ENCODE results near the gene U2AF2. TPM values are rescaled to one million over a fixed set of nuclear protein-coding genes. Genes with fewer than 3 reads are reported as not detected.

U2AF2 gene
- total RNA-seq, 1 experiment from 2014 or later: 323 TPM

- Histone ChIP-seq H3K4me2 (peak overlapping the region; percentile 99), H3K9me3 (ENCODE audit: insufficient read depth, low read depth) (no peaks in the 10 kb centered on the region), H4K20me1 (ENCODE audit: insufficient read depth) (peaks cover 67% of the 10 kb centered on the region), H3K9me2 (ENCODE audit: insufficient read depth) (no peaks in the 10 kb centered on the region), H3K27me3 (ENCODE audit: insufficient read depth, low read depth) (no peaks in the 10 kb centered on the region), H3K36me3 (ENCODE audit: low read depth) (peaks cover 33% of the 10 kb centered on the region), H3K4me1 (replicated peaks; ENCODE audit: insufficient read depth) (peaks cover 25% of the 10 kb centered on the region), H3K4me3 (peak overlapping the region; percentile 93), H3K79me2 (ENCODE audit: low read depth) (peaks cover 73% of the 10 kb centered on the region), H2AFZ (no peak overlapping the region), H3F3A (ENCODE audit: insufficient read depth, low read depth) (peaks cover 18% of the 10 kb centered on the region; the same call in 1 of the 2 replicates), H3K27ac (no peak overlapping the region)
- ChIA-PET POLR2A (ENCODE audit: unreplicated experiment) (no interaction called here), CTCF (no interaction called here)
- intact Hi-C loops (cut with micrococcal nuclease; ENCODE audit: unreplicated experiment): no loop called here
- BruUV-seq (replicated peaks): no TSS peak
- DNase-seq: peak in 1 of 2 experiments; percentile 41
- TF ChIP-seq EZH2 (IDR thresholded peaks at IDR 0.05; ENCODE audit: low read depth): no peak
- TF ChIP-seq CTCF (conservative IDR thresholded peaks at IDR 0.05): no peak
Measured at GRCh38 chr19:55656988-55657747, 2.3 kb downstream of the U2AF2 start.

GRCh38 chr19:55658846-55659459 lies 4.1 kb downstream of the U2AF2 start:
- H4K20me1 ChIP-seq (ENCODE audit: insufficient read depth): peaks cover 85% of the 10 kb centered on the region
- H3K9me2 ChIP-seq (ENCODE audit: insufficient read depth): no peaks in the 10 kb centered on the region
- H3K9me3 ChIP-seq (ENCODE audit: insufficient read depth, low read depth): no peaks in the 10 kb centered on the region
- H3K27me3 ChIP-seq (ENCODE audit: insufficient read depth, low read depth): no peaks in the 10 kb centered on the region
- peaks cover 91% of the 10 kb centered on the region for H3K79me2 ChIP-seq (ENCODE audit: low read depth)
- CTCF ChIA-PET: no interaction called here
- no peak for TF ChIP-seq EZH2 (IDR thresholded peaks at IDR 0.05; ENCODE audit: low read depth)
- no peak for TF ChIP-seq CTCF (conservative IDR thresholded peaks at IDR 0.05)
- H3F3A ChIP-seq (ENCODE audit: insufficient read depth, low read depth): peaks cover 36% of the 10 kb centered on the region
- POLR2A ChIA-PET (ENCODE audit: unreplicated experiment): no interaction called here
- H3K36me3 ChIP-seq (ENCODE audit: low read depth): peaks cover 50% of the 10 kb centered on the region
- no TSS peak for BruUV-seq (replicated peaks)
- H3K4me2 ChIP-seq: no peak overlapping the region
- no peak overlapping the region for H2AFZ ChIP-seq
- no peak overlapping the region for H3K4me3 ChIP-seq
- intact Hi-C loops (cut with micrococcal nuclease; ENCODE audit: unreplicated experiment): no loop called here
- no peak overlapping the region for H3K27ac ChIP-seq
- DNase-seq: no peak
- peaks cover 20% of the 10 kb centered on the region for H3K4me1 ChIP-seq (replicated peaks; ENCODE audit: insufficient read depth)

- TF ChIP-seq EZH2 (IDR thresholded peaks at IDR 0.05; ENCODE audit: low read depth) (no peak), CTCF (conservative IDR thresholded peaks at IDR 0.05) (no peak)
- intact Hi-C loops (cut with micrococcal nuclease; ENCODE audit: unreplicated experiment): no loop called here
- Histone ChIP-seq H3K4me1 (replicated peaks; ENCODE audit: insufficient read depth) (peaks cover 20% of the 10 kb centered on the region), H3K36me3 (ENCODE audit: low read depth) (peaks cover 54% of the 10 kb centered on the region), H3K9me3 (ENCODE audit: insufficient read depth, low read depth) (no peaks in the 10 kb centered on the region), H3K9me2 (ENCODE audit: insufficient read depth) (no peaks in the 10 kb centered on the region), H4K20me1 (ENCODE audit: insufficient read depth) (peaks cover 93% of the 10 kb centered on the region), H3F3A (ENCODE audit: insufficient read depth, low read depth) (peaks cover 45% of the 10 kb centered on the region), H3K4me2 (no peak overlapping the region), H3K4me3 (no peak overlapping the region), H3K27ac (no peak overlapping the region), H3K27me3 (ENCODE audit: insufficient read depth, low read depth) (no peaks in the 10 kb centered on the region), H3K79me2 (ENCODE audit: low read depth) (peaks cover 99% of the 10 kb centered on the region), H2AFZ (no peak overlapping the region)
- no TSS peak for BruUV-seq (replicated peaks)
- ChIA-PET CTCF (no interaction called here), POLR2A (ENCODE audit: unreplicated experiment) (interaction anchor here (0.6 kb wide), 1 partner anchor 198 kb away, joined by 5 read pairs; no protein-coding TSS in a partner anchor)
- DNase-seq: no peak
Measured at GRCh38 chr19:55659822-55660221, 5.0 kb downstream of the U2AF2 start.
